Adrenal gland (tissue), 5 donors: ENCODE results near the gene SPANXD.

Source experiments
- CTCF ChIP-seq, 6 experiments: fragments of 450-650 bp in 4 of 6; fragments of 200-600 bp in 2 of 6; sonication (generic) in 1 of 6; IDR thresholded peaks; 1 replicate in 5 of 6; 2 replicates in 1 of 6; pipeline versions ENCODE4 v1.5.1 to v1.8.0; 2016 to 2021; ENCODE audit warnings: antibody characterized with exemption in 6 of 6, mild to moderate bottlenecking in 2 of 6, moderate library complexity in 1 of 6
- POLR2A ChIP-seq, 2 donors: fragments of 450-650 bp; IDR thresholded peaks; one replicate each; pipeline ENCODE4 v1.6.1; 2017; ENCODE audit warnings: antibody characterized with exemption in 2 of 2, mild to moderate bottlenecking in 2 of 2, moderate library complexity in 1 of 2
- donor health status: DM: no; HTN: no; CAD: no.

DNA sequence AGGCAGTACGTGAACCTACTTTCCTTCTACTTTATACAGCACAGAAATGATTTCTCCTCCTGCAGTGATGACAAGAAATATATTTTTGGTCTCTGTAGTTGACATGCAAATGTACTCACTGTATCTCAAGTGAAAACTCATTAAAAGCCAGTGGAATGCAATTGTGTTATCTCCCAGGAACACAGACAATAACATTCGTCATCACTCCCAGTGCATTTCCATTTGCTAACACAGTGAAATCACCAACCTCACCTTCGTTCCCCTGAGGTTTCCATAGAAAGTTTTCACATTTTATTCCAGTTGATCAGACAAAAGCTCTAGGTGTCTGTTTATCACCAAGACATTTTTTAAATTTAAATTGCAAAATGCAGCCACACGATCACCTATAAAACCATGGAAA, 2.5 kb upstream of the SPANXD start:
- no peak for TF ChIP-seq CTCF (IDR thresholded peaks at IDR 0.05)
- TF ChIP-seq POLR2A (IDR thresholded peaks at IDR 0.05), result no peak
